Motor neuron (in vitro differentiated cells): Measurements from ENCODE around the gene RABGGTA. TPM values are rescaled to one million over a fixed set of nuclear protein-coding genes. Genes with fewer than 3 reads are reported as not detected.
A peak's percentile ranks its signal among the peaks of the same experiment; 100 is the strongest.
"Not testable (repeated sequence)": the region's sequence is repeated elsewhere in the genome, so short reads cannot be mapped to it uniquely, and the experiment has no call there.

Experiments used
- ATAC-seq, 8 experiments: fragments of 200-7000 bp; cut with Tn5 transposase; replicated peaks in 6 of 8; 2 replicates each; pipeline ENCODE4 v1.8.0; 2021; ENCODE audit warnings: mild to moderate bottlenecking in 8 of 8, moderate library complexity in 8 of 8
- H3K27ac ChIP-seq, 2 donors: fragments of 250-450 bp; sonication (Bioruptor Pico); 2 replicates each; pipeline ENCODE4 v1.9.0; 2021; ENCODE audit warnings: antibody characterized with exemption in 2 of 2, mild to moderate bottlenecking in 2 of 2, moderate library complexity in 1 of 2
- H3K4me1 ChIP-seq, 2 donors: fragments of 250-450 bp; sonication (Bioruptor Pico); replicated peaks in 1 of 2; 2 replicates each; pipeline ENCODE4 v1.6.1; 2021; ENCODE audit warnings: antibody characterized with exemption in 2 of 2, mild to moderate bottlenecking in 2 of 2, moderate library complexity in 1 of 2
- H3K4me3 ChIP-seq, 5 donors: fragments of 250-450 bp; sonication (Bioruptor Pico); 2 replicates each; pipeline ENCODE4 v1.9.0; 2021; ENCODE audit warnings: antibody characterized with exemption in 5 of 5, mild to moderate bottlenecking in 5 of 5, moderate library complexity in 4 of 5
- WGBS, 10 experiments: fragments of 450-650 bp; shearing (Covaris generic); methylation state at CpG; one replicate each; pipeline ENCODE4 v1.0.0; 2022; 5-methylcytosine and 5-hydroxymethylcytosine counted together
- in situ Hi-C, 9 experiments: fragments of 400-800 bp; cut with MboI; loops; one replicate each; pipeline ENCODE4 v1.15.0; 2021; ENCODE audit warnings: low sequenced_read_pairs in 9 of 9, low pct_unique_long_range_greater_than_20kb in 2 of 9; ENCODE audit not compliant: unreplicated experiment in 9 of 9
- total RNA-seq, 8 experiments: library from RNA; unstranded; fragments of 300-600 nt; gene quantifications; 2 replicates each; pipeline versions ENCODE4 v1.2.3 to v1.2.4, GENCODE V29; 2022

Gene RABGGTA
- total RNA-seq, 8 experiments from 2014 or later, result 13.3 to 28.0 (median 19.6) TPM

- peak in 1 of 8 experiments; percentile 16 for ATAC-seq
- in situ Hi-C loops, result no loop called here
- Histone ChIP-seq H3K4me3 (no peak overlapping the region), H3K27ac (no peak overlapping the region), H3K4me1 (peaks cover 0 to 3% of the 10 kb centered on the region in 2 donors)
- 0 to 72% (median 40%) methylated on average over 1 to 3 of the region's 4 CpGs; no CpG with 5 or more reads in 3 of the 10 experiments for whole genome bisulfite sequencing, 10 experiments
Observed at GRCh38 chr14:24250354-24250753, 21.0 kb downstream of the RABGGTA start.

DNA sequence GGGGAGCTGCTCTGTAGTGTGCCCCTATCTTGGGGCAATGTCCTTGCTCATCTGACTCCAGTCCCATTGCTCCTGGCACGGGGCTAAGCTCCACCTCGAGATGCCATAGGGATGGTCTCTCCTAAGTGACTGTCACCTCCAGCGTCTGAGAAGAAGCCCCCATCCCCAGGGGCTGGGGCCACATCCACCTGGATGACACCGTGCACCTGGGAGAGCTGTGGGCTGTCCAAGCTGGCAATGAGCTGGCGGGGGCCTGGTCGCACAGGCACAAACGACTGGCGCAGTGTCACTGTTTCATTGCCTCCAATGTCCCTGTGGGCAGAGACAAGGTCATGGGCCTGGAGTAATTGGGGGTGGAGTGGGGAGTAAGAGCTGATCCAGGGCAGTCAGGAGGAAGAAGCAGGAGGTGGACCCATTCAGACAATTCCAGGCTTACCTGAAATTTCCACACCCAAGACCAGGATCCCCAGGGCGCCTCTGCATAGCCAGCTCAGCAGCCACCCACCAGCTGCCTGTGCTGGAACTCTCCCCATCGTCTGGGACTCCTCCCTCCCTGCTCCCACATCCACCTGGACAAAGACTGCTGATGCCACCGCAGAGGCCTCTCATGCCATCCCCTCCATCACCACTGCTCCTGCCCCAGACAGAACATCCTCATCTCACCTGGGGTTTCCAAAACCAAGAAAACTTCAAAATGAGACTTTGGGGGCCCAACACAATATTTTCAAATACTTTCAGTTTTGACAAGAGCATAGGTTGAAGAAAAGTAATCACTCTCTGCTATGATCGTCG lies 22.0 kb downstream of the RABGGTA start:
- Histone ChIP-seq H3K4me1 (peaks cover 0 to 3% of the 10 kb centered on the region in 2 donors), H3K4me3 (no peak overlapping the region), H3K27ac (no peak overlapping the region)
- ATAC-seq, result no peak
- 44 to 83% (median 63%) methylated on average over 2 to 4 of the region's 13 CpGs; no CpG with 5 or more reads in 4 of the 10 experiments for WGBS, 10 experiments
- in situ Hi-C loops, result loop anchor here in 2 of 9 experiments (10.0 kb wide), 2 partner anchors 45 to 185 kb away; partner anchors contain the start of genes DHRS1 (in 1 of the 2) and NOP9 (in 1 of the 2)

DNA sequence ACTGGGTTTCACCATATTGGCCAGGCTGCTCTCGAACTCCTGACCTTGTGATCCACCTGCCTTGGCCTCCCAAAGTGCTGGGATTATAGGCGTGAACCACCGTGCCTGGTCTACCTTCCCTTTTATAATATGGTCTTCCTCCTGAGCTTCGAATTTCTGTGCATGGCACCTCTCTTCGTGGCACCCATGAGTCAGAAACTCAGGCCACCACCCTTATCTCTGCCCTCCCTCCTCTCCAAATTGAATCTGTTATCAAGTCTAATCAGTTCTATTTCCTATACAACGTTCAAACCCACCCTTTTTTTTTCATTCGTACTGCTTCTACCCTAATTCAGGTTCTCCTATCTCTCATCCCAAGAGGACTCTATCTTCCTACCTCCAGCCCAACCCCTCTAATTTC lies 24.0 kb downstream of the RABGGTA start:
- no peak for ATAC-seq
- Histone ChIP-seq H3K27ac (no peak overlapping the region), H3K4me3 (no peak overlapping the region), H3K4me1 (peaks cover 3 to 8% of the 10 kb centered on the region in 2 donors)
- 37 to 82% (median 59%) methylated on average over 2 to 7 of the region's 7 CpGs for WGBS, 10 experiments
- in situ Hi-C loops, result loop anchor here in 2 of 9 experiments (10.0 kb wide), 2 partner anchors 47 to 187 kb away; partner anchors contain the start of genes DHRS1 (in 1 of the 2) and NOP9 (in 1 of the 2)

DNA sequence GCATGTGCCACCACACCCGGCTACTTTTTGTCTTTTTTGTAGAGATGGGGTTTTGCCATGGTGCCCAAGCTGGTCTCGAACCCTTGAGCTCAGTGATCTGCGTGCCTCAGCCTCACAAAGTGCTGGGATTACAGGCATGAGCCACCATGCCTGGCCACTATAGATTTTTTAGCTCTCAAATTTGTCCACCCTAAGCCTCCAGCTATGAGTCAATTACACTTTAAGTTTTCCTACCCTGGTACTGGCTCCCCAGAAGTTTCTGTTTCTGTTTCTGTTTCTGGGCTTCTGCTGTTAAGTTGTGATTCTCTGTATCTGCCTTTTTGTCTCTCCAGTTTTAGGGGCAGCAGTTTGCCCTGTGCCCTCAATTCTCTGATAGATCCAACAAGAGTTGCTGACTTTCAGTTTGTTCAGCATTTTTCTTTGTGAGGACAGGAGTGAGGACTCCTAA lies 24.6 kb downstream of the RABGGTA start:
- Histone ChIP-seq H3K4me1 (peaks cover 3 to 8% of the 10 kb centered on the region in 2 donors), H3K4me3 (no peak overlapping the region), H3K27ac (no peak overlapping the region)
- in situ Hi-C loops, result loop anchor here in 2 of 9 experiments (10.0 kb wide), 2 partner anchors 48 to 188 kb away; partner anchors contain the start of genes DHRS1 (in 1 of the 2) and NOP9 (in 1 of the 2)
- no peak for ATAC-seq
- WGBS, 10 experiments, result 40 to 94% (median 70%) methylated on average over 1 to 3 of the region's 3 CpGs; no CpG with 5 or more reads in 2 of the 10 experiments

DNA sequence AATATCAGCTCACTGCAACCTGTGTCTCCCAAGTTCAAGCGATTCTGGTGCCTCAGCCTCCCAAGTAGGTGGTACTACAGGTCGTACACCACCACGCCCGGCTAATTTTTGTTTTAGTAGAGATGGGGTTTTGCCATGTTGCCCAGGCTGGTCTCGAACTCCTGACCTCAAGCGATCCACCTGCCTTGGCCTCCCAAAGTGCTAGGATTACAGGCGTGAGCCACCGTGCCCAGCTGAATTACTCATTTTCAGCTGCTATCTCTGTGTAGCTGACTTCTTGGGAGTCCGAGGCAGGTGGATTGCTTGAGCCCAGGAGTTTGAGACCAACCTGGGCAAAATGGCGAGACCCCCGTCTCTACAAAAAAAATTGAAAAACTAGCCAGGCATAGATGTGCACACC lies 26.0 kb downstream of the RABGGTA start:
- H3K27ac ChIP-seq, H3K4me3 ChIP-seq, ATAC-seq: not testable (repeated sequence)
- in situ Hi-C loops, result loop anchor here in 2 of 9 experiments (10.0 kb wide), 2 partner anchors 49 to 189 kb away; partner anchors contain the start of genes DHRS1 (in 1 of the 2) and NOP9 (in 1 of the 2)
- WGBS, 10 experiments, result 40 to 100% (median 78%) methylated on average over 1 to 8 of the region's 11 CpGs; no CpG with 5 or more reads in 3 of the 10 experiments
- peaks cover 12 to 19% of the 10 kb centered on the region in 2 donors for H3K4me1 ChIP-seq

GRCh38 chr14:24243336-24243836 lies 28.0 kb downstream of the RABGGTA start:
- in situ Hi-C loops, result loop anchor here in 2 of 9 experiments (10.0 kb wide), 2 partner anchors 51 to 191 kb away; partner anchors contain the start of genes DHRS1 (in 1 of the 2) and NOP9 (in 1 of the 2)
- ATAC-seq, result peak in 3 of 8 experiments; percentile 0 to 15 (median 7)
- H3K27ac ChIP-seq, result peak overlapping the region; percentile 94 to 97
- peaks cover 12 to 27% of the 10 kb centered on the region in 2 donors for H3K4me1 ChIP-seq
- peak overlapping the region; percentile 50 to 82 (median 66) for H3K4me3 ChIP-seq
- WGBS, 10 experiments, result 13 to 100% (median 50%) methylated on average over 1 to 6 of the region's 10 CpGs; no CpG with 5 or more reads in 2 of the 10 experiments

GRCh38 chr14:24241829-24242443 lies 29.5 kb downstream of the RABGGTA start:
- H3K4me1 ChIP-seq, result peaks cover 12 to 27% of the 10 kb centered on the region in 2 donors
- in situ Hi-C loops, result loop anchor here in 2 of 9 experiments (10.0 kb wide), 2 partner anchors 53 to 193 kb away; partner anchors contain the start of genes DHRS1 (in 1 of the 2) and NOP9 (in 1 of the 2)
- H3K4me3 ChIP-seq, result peak overlapping the region; percentile 50 to 82 (median 66)
- ATAC-seq, result peak; percentile 69 to 88 (median 81)
- H3K27ac ChIP-seq, result peak overlapping the region; percentile 94 to 97
- WGBS, 10 experiments, result 0 to 34% (median 3%) methylated on average over 1 to 19 of the region's 39 CpGs; no CpG with 5 or more reads in 4 of the 10 experiments

GRCh38 chr14:24240110-24240918 lies 31.1 kb downstream of the RABGGTA start:
- ATAC-seq, result no peak
- H3K27ac ChIP-seq, result no peak overlapping the region
- in situ Hi-C loops, result loop anchor here in 2 of 9 experiments (10.0 kb wide), 2 partner anchors 54 to 194 kb away; partner anchors contain the start of genes DHRS1 (in 1 of the 2) and NOP9 (in 1 of the 2)
- WGBS, 10 experiments, result 94 to 100% (median 100%) methylated on average over 1 to 5 of the region's 9 CpGs; no CpG with 5 or more reads in 3 of the 10 experiments
- no peak overlapping the region for H3K4me3 ChIP-seq
- peaks cover 12 to 27% of the 10 kb centered on the region in 2 donors for H3K4me1 ChIP-seq

- ATAC-seq, result no peak
- in situ Hi-C loops, result no loop called here
- 85 to 100% (median 100%) methylated on average over 1 to 5 of the region's 5 CpGs; no CpG with 5 or more reads in 4 of the 10 experiments for WGBS, 10 experiments
- no peak overlapping the region for H3K27ac ChIP-seq
- peaks cover 14 to 31% of the 10 kb centered on the region in 2 donors for H3K4me1 ChIP-seq
- H3K4me3 ChIP-seq, result no peak overlapping the region
Observed at GRCh38 chr14:24238527-24239037, 32.8 kb downstream of the RABGGTA start.

GRCh38 chr14:24238123-24238522 lies 33.3 kb downstream of the RABGGTA start:
- ATAC-seq, result no peak
- no peak overlapping the region for H3K27ac ChIP-seq
- H3K4me1 ChIP-seq, result peaks cover 16 to 33% of the 10 kb centered on the region in 2 donors
- in situ Hi-C loops, result no loop called here
- no peak overlapping the region for H3K4me3 ChIP-seq
- WGBS, 10 experiments, result 58 to 100% (median 82%) methylated on average over 1 to 4 of the region's 5 CpGs; no CpG with 5 or more reads in 4 of the 10 experiments

DNA sequence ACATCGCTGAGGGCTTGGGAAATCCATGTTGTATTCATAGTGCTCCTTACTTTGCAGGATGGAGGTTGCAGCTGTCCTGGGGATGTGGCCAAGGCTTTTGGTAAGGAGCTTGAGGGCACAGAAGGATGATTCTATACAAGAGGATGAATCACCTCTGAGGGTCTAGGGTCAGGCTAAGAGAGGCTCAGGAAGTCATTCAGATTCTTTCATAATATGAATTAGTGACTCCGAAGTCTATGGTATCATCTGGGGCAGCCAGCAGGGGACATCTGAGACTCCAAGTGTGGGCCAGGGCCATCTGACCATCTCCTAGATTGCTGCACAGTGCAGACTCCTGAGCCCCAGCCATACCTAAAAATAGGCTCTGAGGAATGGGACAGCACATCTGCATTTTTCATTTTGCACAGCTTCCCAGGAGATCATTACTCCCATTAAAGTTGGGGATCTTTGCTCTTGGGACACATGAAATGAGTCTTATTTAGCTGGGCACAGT lies 33.9 kb downstream of the RABGGTA start:
- no peak for ATAC-seq
- 67 to 100% (median 100%) methylated on average over 1 of the region's 2 CpGs; no CpG with 5 or more reads in 6 of the 10 experiments for WGBS, 10 experiments
- in situ Hi-C loops, result no loop called here
- Histone ChIP-seq H3K27ac (no peak overlapping the region), H3K4me1 (peaks cover 17 to 33% of the 10 kb centered on the region in 2 donors), H3K4me3 (no peak overlapping the region)
